HG03378 (cell line): ENCODE measurements around the gene DDX46.
"Not testable (repeated sequence)": the region's sequence is repeated elsewhere in the genome, so short reads cannot be mapped to it uniquely, and the experiment has no call there.

Experiments used
- ATAC-seq: cut with Tn5 transposase; IDR thresholded peaks from one replicate; pipeline ENCODE4 v1.9.1; 2021; ENCODE audit warnings: mild to moderate bottlenecking, moderate library complexity; ENCODE audit not compliant: unreplicated experiment

DDX46 gene

GRCh38 chr5:134758504-134759341, at the start of gene DDX46:
TSS of gene DDX46 (plus strand) at chr5:134758779. CDS start at chr5:134758939, 160 bp downstream.
- peak; percentile 88 for ATAC-seq

GRCh38 chr5:134714120-134714519, 44.5 kb upstream of the DDX46 start:
- ATAC-seq, result no peak

- no peak for ATAC-seq
Observed at GRCh38 chr5:134714541-134714940, 44.0 kb upstream of the DDX46 start.

- ATAC-seq, result not testable (repeated sequence)
Observed at GRCh38 chr5:134715466-134715865, 43.1 kb upstream of the DDX46 start.

- no peak for ATAC-seq
Observed at GRCh38 chr5:134724872-134725271, 33.7 kb upstream of the DDX46 start.

- ATAC-seq, result no peak
Observed at GRCh38 chr5:134732819-134733218, 25.8 kb upstream of the DDX46 start.

- ATAC-seq, result no peak
Observed at GRCh38 chr5:134735243-134735642, 23.3 kb upstream of the DDX46 start.

GRCh38 chr5:134736173-134736812, 22.3 kb upstream of the DDX46 start:
- ATAC-seq, result no peak

GRCh38 chr5:134738133-134738962, 20.2 kb upstream of the DDX46 start, which contains the start of gene CAMLG:
TSS of gene CAMLG (plus strand) at chr5:134738548. CDS start at chr5:134738621, 73 bp downstream.
- ATAC-seq, result peak; percentile 84

- ATAC-seq, result peak; percentile 25
Observed at GRCh38 chr5:134738963-134739661, 19.5 kb upstream of the DDX46 start.

- ATAC-seq, result no peak
Observed at GRCh38 chr5:134741052-134741451, 17.5 kb upstream of the DDX46 start.

- ATAC-seq, result no peak
Observed at GRCh38 chr5:134742134-134742533, 16.4 kb upstream of the DDX46 start.

GRCh38 chr5:134749415-134749814, 9.2 kb upstream of the DDX46 start:
- no peak for ATAC-seq

GRCh38 chr5:134758176-134758503, 439 bp upstream of the DDX46 start:
- ATAC-seq, result no peak

- ATAC-seq, result not testable (repeated sequence)
Observed at GRCh38 chr5:134767528-134768291, 9.1 kb downstream of the DDX46 start.

GRCh38 chr5:134769206-134769605, 10.6 kb downstream of the DDX46 start:
- ATAC-seq, result no peak

- ATAC-seq, result no peak
Observed at GRCh38 chr5:134772461-134773125, 14.0 kb downstream of the DDX46 start.

- ATAC-seq, result no peak
Observed at GRCh38 chr5:134777366-134777765, 18.8 kb downstream of the DDX46 start.

GRCh38 chr5:134784241-134784920, 25.8 kb downstream of the DDX46 start:
- no peak for ATAC-seq
